Fibroblast of lung (primary cell): ENCODE results near the gene ACY1. TPM values are rescaled to one million over a fixed set of nuclear protein-coding genes. Genes with fewer than 3 reads are reported as not detected.

Source experiments
- DNase-seq, 2 donors: peaks; one replicate each; pipeline versions ENCODE4 v3.0.0 to v3.0.0-alpha.2; 2010; ENCODE audit warnings: low read depth in 2 of 2
- H2AFZ ChIP-seq: 2 replicates; pipeline ENCODE4 v1.5.1; 2012; ENCODE audit warnings: low read length, control low read depth, inconsistent platforms
- H3K27ac ChIP-seq: 2 replicates; pipeline ENCODE4 v1.5.1; 2011; ENCODE audit warnings: low read length, control low read depth; ENCODE audit not compliant: insufficient read depth
- H3K27me3 ChIP-seq: 2 replicates; pipeline ENCODE4 v1.5.1; 2011; ENCODE audit warnings: mild to moderate bottlenecking, low read length; ENCODE audit not compliant: control insufficient read depth, insufficient read depth
- H3K36me3 ChIP-seq: 2 replicates; pipeline ENCODE4 v1.5.1; 2011; ENCODE audit warnings: low read length; ENCODE audit not compliant: control insufficient read depth, insufficient read depth
- H3K4me1 ChIP-seq: 2 replicates; pipeline ENCODE4 v1.5.1; 2011; ENCODE audit warnings: low read length; ENCODE audit not compliant: control insufficient read depth, insufficient read depth; ENCODE audit errors: extremely low read depth
- H3K4me2 ChIP-seq: 2 replicates; pipeline ENCODE4 v1.5.1; 2011; ENCODE audit warnings: low read length, control low read depth; ENCODE audit not compliant: insufficient read depth; ENCODE audit errors: extremely low read depth
- H3K4me3 ChIP-seq, 4 experiments: fragments of 200-600 bp in 1 of 4; sonication (generic) in 1 of 4; replicated peaks in 1 of 4; 2 replicates each; pipeline ENCODE4 v1.5.1; 2011 to 2016; ENCODE audit warnings: low read length in 4 of 4, low read depth in 3 of 4, mild to moderate bottlenecking in 3 of 4, control low read depth in 2 of 4, inconsistent platforms in 1 of 4, mixed read lengths in 1 of 4; ENCODE audit not compliant: insufficient read depth in 1 of 4; ENCODE audit errors: control extremely low read depth in 1 of 4
- H3K79me2 ChIP-seq: 2 replicates; pipeline ENCODE4 v1.5.1; 2012; ENCODE audit warnings: mild to moderate bottlenecking, low read length, inconsistent platforms; ENCODE audit not compliant: control insufficient read depth, insufficient read depth
- H3K9ac ChIP-seq: 2 replicates; pipeline ENCODE4 v1.5.1; 2011; ENCODE audit warnings: mild to moderate bottlenecking, low read length, control low read depth; ENCODE audit not compliant: insufficient read depth
- H3K9me3 ChIP-seq: 2 replicates; pipeline ENCODE4 v1.5.1; 2012; ENCODE audit warnings: low read depth, low read length; ENCODE audit not compliant: control insufficient read depth, insufficient read depth
- H4K20me1 ChIP-seq: 2 replicates; pipeline ENCODE4 v1.5.1; 2011; ENCODE audit warnings: low read length; ENCODE audit not compliant: control insufficient read depth, insufficient read depth; ENCODE audit errors: extremely low read depth
- EZH2 ChIP-seq: IDR thresholded peaks from 2 replicates; pipeline ENCODE4 v1.5.1; 2012; ENCODE audit warnings: low read length, control low read depth, mild to moderate bottlenecking; ENCODE audit errors: missing control alignments
- polyA plus RNA-seq, 2 donors: library from polyadenylated mRNA; depleted of rRNA in 1 of 2; stranded (reverse) in 1 of 2; unstranded in 1 of 2; fragments of >200 nt; gene quantifications; 2 replicates each; pipeline ENCODE4 v1.2.1, GENCODE V29; 2011 to 2012; ENCODE audit warnings: missing spikeins in 1 of 2
- total RNA-seq: library from RNA; depleted of rRNA; stranded (reverse); fragments of >200 nt; gene quantifications from 2 replicates; pipeline ENCODE4 v1.2.1, GENCODE V29; 2014
- TF ChIP-seq, protein P1 (sequence below), 2 donors: IDR thresholded peaks in 1 of 2; conservative IDR thresholded peaks in 1 of 2; 1 replicate in 1 of 2; 2 replicates in 1 of 2; pipeline ENCODE4 v1.5.1; 2011 to 2012; ENCODE audit warnings: low read length in 2 of 2, control low read depth in 1 of 2, inconsistent platforms in 1 of 2, low read depth in 1 of 2, mild to moderate bottlenecking in 1 of 2

ACY1 gene
- total and polyA plus RNA-seq, 2 donors (not counting 1 experiment from before 2014, with no cell fraction given): 21.4 to 40.3 TPM

DNA sequence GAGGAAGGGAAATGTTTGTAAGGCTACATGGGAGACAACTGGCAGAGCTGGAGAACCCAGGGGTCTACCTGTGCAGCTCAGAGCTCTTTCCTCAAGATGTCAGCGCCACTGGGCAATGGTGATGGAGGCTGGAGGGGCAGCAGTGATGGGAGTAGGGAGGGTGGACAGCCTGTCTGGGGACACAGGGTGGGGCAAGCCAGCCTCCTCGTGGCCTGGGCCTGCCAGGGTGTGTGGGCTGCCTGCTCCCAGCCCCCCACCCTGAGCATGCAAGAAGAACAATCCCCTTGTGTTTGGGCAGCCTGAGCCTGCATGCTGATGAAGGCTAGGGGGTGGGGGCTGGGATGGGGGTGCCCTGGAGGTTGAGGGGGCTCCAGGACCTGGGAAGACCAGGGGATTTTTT lies 17.3 kb upstream of the ACY1 start:
- no peaks in the 10 kb centered on the region for H4K20me1 ChIP-seq
- peak overlapping the region in 1 of 4 experiments; percentile 66 for H3K4me3 ChIP-seq
- H3K27ac ChIP-seq: no peak overlapping the region
- H3K4me1 ChIP-seq: peaks cover 8% of the 10 kb centered on the region
- no peak for DNase-seq
- peaks cover 2% of the 10 kb centered on the region for H3K36me3 ChIP-seq
- TF ChIP-seq, protein P1, sequence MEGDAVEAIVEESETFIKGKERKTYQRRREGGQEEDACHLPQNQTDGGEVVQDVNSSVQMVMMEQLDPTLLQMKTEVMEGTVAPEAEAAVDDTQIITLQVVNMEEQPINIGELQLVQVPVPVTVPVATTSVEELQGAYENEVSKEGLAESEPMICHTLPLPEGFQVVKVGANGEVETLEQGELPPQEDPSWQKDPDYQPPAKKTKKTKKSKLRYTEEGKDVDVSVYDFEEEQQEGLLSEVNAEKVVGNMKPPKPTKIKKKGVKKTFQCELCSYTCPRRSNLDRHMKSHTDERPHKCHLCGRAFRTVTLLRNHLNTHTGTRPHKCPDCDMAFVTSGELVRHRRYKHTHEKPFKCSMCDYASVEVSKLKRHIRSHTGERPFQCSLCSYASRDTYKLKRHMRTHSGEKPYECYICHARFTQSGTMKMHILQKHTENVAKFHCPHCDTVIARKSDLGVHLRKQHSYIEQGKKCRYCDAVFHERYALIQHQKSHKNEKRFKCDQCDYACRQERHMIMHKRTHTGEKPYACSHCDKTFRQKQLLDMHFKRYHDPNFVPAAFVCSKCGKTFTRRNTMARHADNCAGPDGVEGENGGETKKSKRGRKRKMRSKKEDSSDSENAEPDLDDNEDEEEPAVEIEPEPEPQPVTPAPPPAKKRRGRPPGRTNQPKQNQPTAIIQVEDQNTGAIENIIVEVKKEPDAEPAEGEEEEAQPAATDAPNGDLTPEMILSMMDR (conservative IDR thresholded peaks at IDR 0.05 in 1 of 2, IDR thresholded peaks at IDR 0.05 in 1 of 2; ENCODE audit: low read depth in 1 of 2, low read length in 2 of 2): no peak
- no peak for TF ChIP-seq EZH2
- peaks cover 14% of the 10 kb centered on the region for H3K79me2 ChIP-seq
- H2AFZ ChIP-seq: no peak overlapping the region
- peak overlapping the region; percentile 83 for H3K4me2 ChIP-seq
- H3K9ac ChIP-seq: no peak overlapping the region
- H3K27me3 ChIP-seq: no peaks in the 10 kb centered on the region
- H3K9me3 ChIP-seq: no peaks in the 10 kb centered on the region

DNA sequence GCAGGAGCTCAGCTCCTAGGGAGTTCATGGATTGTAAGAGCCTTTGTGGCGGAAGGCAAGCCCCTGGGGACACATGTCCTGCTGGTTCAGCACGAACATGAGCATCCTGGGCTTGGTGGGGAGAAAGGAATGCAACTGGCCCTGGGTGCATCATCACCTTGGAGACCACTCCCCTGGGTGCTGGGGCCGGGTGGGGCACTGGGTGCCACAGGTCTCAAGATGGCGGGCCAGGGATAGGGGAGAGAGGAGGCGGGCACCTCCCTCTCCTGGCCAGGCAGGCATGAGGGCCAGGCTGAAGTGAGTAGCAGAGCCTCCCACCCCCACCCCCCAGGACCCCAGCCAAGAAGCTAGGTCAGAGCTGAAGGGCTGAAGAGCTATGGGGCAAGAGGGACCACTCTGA lies 16.8 kb upstream of the ACY1 start:
- no peak for DNase-seq
- Histone ChIP-seq H4K20me1 (no peaks in the 10 kb centered on the region), H3K4me2 (peak overlapping the region; percentile 83), H3K9ac (peak overlapping the region; percentile 67), H3K4me3 (peak overlapping the region; percentile 46 to 82 (median 62)), H3K36me3 (peaks cover 2% of the 10 kb centered on the region), H3K79me2 (peaks cover 14% of the 10 kb centered on the region), H2AFZ (no peak overlapping the region), H3K9me3 (no peaks in the 10 kb centered on the region), H3K4me1 (peaks cover 8% of the 10 kb centered on the region), H3K27me3 (no peaks in the 10 kb centered on the region), H3K27ac (peak overlapping the region; percentile 37)
- TF ChIP-seq EZH2: no peak
- TF ChIP-seq, protein P1 (conservative IDR thresholded peaks at IDR 0.05 in 1 of 2, IDR thresholded peaks at IDR 0.05 in 1 of 2; ENCODE audit: low read depth in 1 of 2, low read length in 2 of 2): no peak

DNA sequence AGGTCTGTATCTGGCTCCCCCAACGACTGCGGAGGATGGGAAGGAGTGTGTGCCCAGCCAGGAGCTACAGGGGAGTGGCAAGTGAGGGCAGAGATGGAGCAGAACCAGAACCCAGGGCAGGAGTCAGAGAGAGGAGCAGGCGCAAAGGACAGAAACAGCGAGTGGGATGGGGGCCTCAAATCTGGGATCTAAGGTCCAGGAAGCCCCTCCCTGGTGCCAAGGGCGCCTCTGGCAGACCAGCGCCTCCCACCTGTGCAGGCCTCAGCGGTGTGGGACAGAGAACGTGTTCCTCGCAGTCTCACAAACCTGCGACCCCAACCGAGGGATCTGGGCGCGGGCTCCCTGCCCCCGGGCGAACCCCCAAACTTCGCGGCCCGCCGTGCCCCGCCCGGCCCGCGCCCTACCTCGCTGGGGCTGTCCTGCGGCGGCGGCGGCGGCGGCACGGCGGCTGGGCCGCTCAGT lies 16.4 kb upstream of the ACY1 start:
- Histone ChIP-seq H3K79me2 (peaks cover 14% of the 10 kb centered on the region), H3K4me1 (peaks cover 8% of the 10 kb centered on the region), H3K4me3 (peak overlapping the region; percentile 46 to 82 (median 62)), H3K27ac (peak overlapping the region; percentile 37), H3K9ac (peak overlapping the region; percentile 67), H3K9me3 (no peaks in the 10 kb centered on the region), H3K4me2 (peak overlapping the region; percentile 83), H2AFZ (no peak overlapping the region), H3K27me3 (no peaks in the 10 kb centered on the region), H4K20me1 (no peaks in the 10 kb centered on the region), H3K36me3 (peaks cover 3% of the 10 kb centered on the region)
- no peak for DNase-seq
- TF ChIP-seq EZH2: no peak
- TF ChIP-seq, protein P1 (conservative IDR thresholded peaks at IDR 0.05 in 1 of 2, IDR thresholded peaks at IDR 0.05 in 1 of 2; ENCODE audit: low read depth in 1 of 2, low read length in 2 of 2): no peak
